IMR-90 (cell line): Measurements from ENCODE around the gene GJB4. TPM values are rescaled to one million over a fixed set of nuclear protein-coding genes. Genes with fewer than 3 reads are reported as not detected.
A peak's percentile ranks its signal among the peaks of the same experiment; 100 is the strongest.

ENCODE experiments used
- ATAC-seq: fragments of 200-7000 bp; cut with Tn5 transposase; 2 replicates; pipeline ENCODE4 v1.9.1; 2020; ENCODE audit warnings: low read depth, mild to moderate bottlenecking, moderate library complexity
- BruUV-seq: library from RNA; stranded (reverse); fragments of 400-500 nt; replicated peaks from 2 replicates; lab custom pipeline; 2021; lab: Mats Ljungman, UMichigan
- CTCF ChIA-PET: fragments of 300-600 bp; formaldehyde crosslinking; extraction: SDS; loops from one replicate; lab custom pipeline; 2021; ENCODE audit warnings: antibody characterized with exemption; lab: Yijun Ruan, JAX
- POLR2A ChIA-PET: fragments of 300-600 bp; sonication (Branson Sonifier 250); formaldehyde crosslinking; loops from one replicate; lab custom pipeline; 2022; ENCODE audit warnings: antibody characterized with exemption; ENCODE audit not compliant: unreplicated experiment; lab: Charles Lee
- DNase-seq: peaks from one replicate; pipeline ENCODE4 v3.0.0; 2013
- H2AFZ ChIP-seq: replicated peaks from 2 replicates; pipeline ENCODE3; 2013; ENCODE audit warnings: low read length, mild to moderate bottlenecking; ENCODE audit not compliant: poor library complexity
- H2AK5ac ChIP-seq: 2 replicates; pipeline ENCODE4 v1.6.1; 2013; ENCODE audit warnings: low read depth, low read length, inconsistent platforms
- H2AK9ac ChIP-seq: replicated peaks from 2 replicates; pipeline ENCODE3; 2013; ENCODE audit warnings: mild to moderate bottlenecking, low read depth, low read length, moderate library complexity; ENCODE audit not compliant: poor library complexity
- H2BK120ac ChIP-seq: 2 replicates; pipeline ENCODE4 v1.6.1; 2013; ENCODE audit warnings: low read depth, low read length, inconsistent platforms
- H2BK15ac ChIP-seq: 3 replicates; pipeline ENCODE4 v1.6.1; 2013; ENCODE audit warnings: low read depth, low read length, inconsistent platforms
- H2BK20ac ChIP-seq: 2 replicates; pipeline ENCODE4 v1.6.1; 2013; ENCODE audit warnings: low read depth, mild to moderate bottlenecking, inconsistent platforms, low read length, moderate library complexity
- H2BK5ac ChIP-seq: 2 replicates; pipeline ENCODE4 v1.6.1; 2013; ENCODE audit warnings: mild to moderate bottlenecking, low read depth, low read length, inconsistent platforms; ENCODE audit not compliant: poor library complexity, severe bottlenecking
- H3K14ac ChIP-seq: replicated peaks from 2 replicates; pipeline ENCODE4 v1.6.1; 2013; ENCODE audit warnings: low read depth, low read length, inconsistent platforms
- H3K18ac ChIP-seq: 2 replicates; pipeline ENCODE4 v1.6.1; 2013; ENCODE audit warnings: low read depth, low read length, control low read depth
- H3K23ac ChIP-seq: 2 replicates; pipeline ENCODE4 v1.6.1; 2013; ENCODE audit warnings: low read depth, low read length, inconsistent platforms
- H3K27ac ChIP-seq: 2 replicates; pipeline ENCODE4 v1.5.1; 2013; ENCODE audit warnings: mild to moderate bottlenecking, control low read depth, low read length; ENCODE audit not compliant: insufficient read depth
- H3K27me3 ChIP-seq: 2 replicates; pipeline ENCODE4 v1.6.1; 2013; ENCODE audit warnings: low read length; ENCODE audit not compliant: control insufficient read depth, insufficient read depth
- H3K36me3 ChIP-seq: 2 replicates; pipeline ENCODE4 v1.6.1; 2013; ENCODE audit warnings: low read length, mixed read lengths; ENCODE audit not compliant: control insufficient read depth, insufficient read depth
- H3K4ac ChIP-seq: 2 replicates; pipeline ENCODE4 v1.6.1; 2013; ENCODE audit warnings: low read depth, low read length, inconsistent platforms
- H3K4me1 ChIP-seq: 2 replicates; pipeline ENCODE4 v1.6.1; 2013; ENCODE audit warnings: low read length, mixed read lengths; ENCODE audit not compliant: control insufficient read depth, insufficient read depth
- H3K4me2 ChIP-seq: 2 replicates; pipeline ENCODE4 v1.6.1; 2013; ENCODE audit warnings: low read depth, mild to moderate bottlenecking, control low read depth, low read length, moderate library complexity
- H3K4me3 ChIP-seq: 2 replicates; pipeline ENCODE4 v1.5.1; 2013; ENCODE audit warnings: low read depth, mild to moderate bottlenecking, control low read depth, low read length, moderate library complexity; ENCODE audit not compliant: insufficient read depth
- H3K56ac ChIP-seq: 2 replicates; pipeline ENCODE4 v1.6.1; 2013; ENCODE audit warnings: low read length, inconsistent platforms; ENCODE audit not compliant: insufficient read depth; ENCODE audit errors: extremely low read depth
- H3K79me1 ChIP-seq, 2 experiments: 2 replicates each; pipeline ENCODE4 v1.6.1; 2013; ENCODE audit warnings: low read length in 2 of 2, inconsistent platforms in 1 of 2, low read depth in 1 of 2
- H3K9ac ChIP-seq: 2 replicates; pipeline ENCODE4 v1.6.1; 2013; ENCODE audit warnings: low read depth, low read length, control low read depth
- H3K9me1 ChIP-seq: 2 replicates; pipeline ENCODE4 v1.6.1; 2013; ENCODE audit warnings: low read length, inconsistent platforms; ENCODE audit not compliant: insufficient read depth
- H3K9me3 ChIP-seq: 2 replicates; pipeline ENCODE4 v1.6.1; 2013; ENCODE audit warnings: low read length; ENCODE audit not compliant: control insufficient read depth, insufficient read depth
- H4K20me1 ChIP-seq: 2 replicates; pipeline ENCODE4 v1.6.1; 2013; ENCODE audit warnings: low read length, inconsistent platforms; ENCODE audit not compliant: insufficient read depth
- H4K5ac ChIP-seq: 2 replicates; pipeline ENCODE4 v1.6.1; 2013; ENCODE audit warnings: mild to moderate bottlenecking, low read depth, low read length, control low read depth
- H4K8ac ChIP-seq, 2 experiments: 2 replicates each; pipeline ENCODE4 v1.6.1; 2013; ENCODE audit warnings: low read depth in 2 of 2, low read length in 2 of 2, control low read depth in 1 of 2, inconsistent platforms in 1 of 2
- H4K91ac ChIP-seq: 2 replicates; pipeline ENCODE4 v1.6.1; 2013; ENCODE audit warnings: low read depth, low read length, inconsistent platforms; ENCODE audit not compliant: insufficient read depth
- BHLHE40 ChIP-seq: fragments of 150-350 bp; IDR thresholded peaks from 2 replicates; pipeline ENCODE4 v1.6.1; 2016; ENCODE audit warnings: mild to moderate bottlenecking, low read depth, low read length
- CEBPB ChIP-seq: IDR thresholded peaks from 2 replicates; pipeline ENCODE4 v1.6.1; 2012; ENCODE audit warnings: low read depth, low read length, improper control_type of control experiment
- CHD1 ChIP-seq: IDR thresholded peaks from 2 replicates; pipeline ENCODE4 v1.6.1; 2012; ENCODE audit warnings: low read depth, low read length, improper control_type of control experiment
- MAZ ChIP-seq: IDR thresholded peaks from 2 replicates; pipeline ENCODE4 v1.6.1; 2012; ENCODE audit warnings: low read depth, mild to moderate bottlenecking, low read length, improper control_type of control experiment, moderate library complexity, borderline replicate concordance
- POLR2A ChIP-seq: IDR thresholded peaks from 2 replicates; pipeline ENCODE4 v1.6.1; 2012; ENCODE audit warnings: mild to moderate bottlenecking, low read depth, low read length
- RAD21 ChIP-seq: IDR thresholded peaks from 2 replicates; pipeline ENCODE4 v1.6.1; 2012; ENCODE audit warnings: low read length, improper control_type of control experiment
- RFX5 ChIP-seq: IDR thresholded peaks from 2 replicates; pipeline ENCODE4 v1.8.0; 2012; ENCODE audit warnings: low read depth, mild to moderate bottlenecking, low read length, moderate library complexity
- WGBS, 2 experiments: methylation state at CpG; one replicate each; pipeline versions ENCODE4 v1.1.5 to v1.1.7; 2013; ENCODE audit warnings: missing lambda C conversion rate in 2 of 2; ENCODE audit not compliant: insufficient read length in 1 of 2; ENCODE audit errors: extremely low coverage in 2 of 2; 5-methylcytosine and 5-hydroxymethylcytosine counted together
- dilution Hi-C: fragments of 300-500 bp; cut with HindIII; formaldehyde crosslinking; loops from one replicate; pipeline ENCODE4 v1.14.3; 2018; ENCODE audit warnings: low sequenced_read_pairs; ENCODE audit not compliant: unreplicated experiment
- in situ Hi-C: fragments of 300-500 bp; cut with MboI; formaldehyde crosslinking; loops from 3 replicates; pipeline ENCODE4 v1.14.3; 2019; ENCODE audit warnings: low sequenced_read_pairs, inconsistent platforms, mixed read lengths
- intact Hi-C: fragments of 100-400 bp; cut with micrococcal nuclease; formaldehyde crosslinking; loops from 2 replicates; pipeline ENCODE4 v1.10.0; 2022
- polyA plus RNA-seq, 3 experiments: library from polyadenylated mRNA; depleted of rRNA; stranded (reverse); fragments of >200 nt; gene quantifications; 2 replicates each; pipeline ENCODE4 v1.2.3, GENCODE V29; 2012; ENCODE audit warnings: low replicate concordance in 1 of 3
- total RNA-seq: library from RNA; depleted of rRNA; stranded (reverse); fragments of >200 nt; gene quantifications from 2 replicates; pipeline ENCODE4 v1.2.3, GENCODE V29; 2012
- TF ChIP-seq, protein P1 (sequence below): conservative IDR thresholded peaks from 2 replicates; pipeline ENCODE4 v1.5.1; 2012; ENCODE audit warnings: mild to moderate bottlenecking, low read depth, low read length, improper control_type of control experiment

Gene GJB4
- total and polyA plus RNA-seq, 2 of the 4 experiments (the other 2 are of a cell fraction) = not detected

DNA sequence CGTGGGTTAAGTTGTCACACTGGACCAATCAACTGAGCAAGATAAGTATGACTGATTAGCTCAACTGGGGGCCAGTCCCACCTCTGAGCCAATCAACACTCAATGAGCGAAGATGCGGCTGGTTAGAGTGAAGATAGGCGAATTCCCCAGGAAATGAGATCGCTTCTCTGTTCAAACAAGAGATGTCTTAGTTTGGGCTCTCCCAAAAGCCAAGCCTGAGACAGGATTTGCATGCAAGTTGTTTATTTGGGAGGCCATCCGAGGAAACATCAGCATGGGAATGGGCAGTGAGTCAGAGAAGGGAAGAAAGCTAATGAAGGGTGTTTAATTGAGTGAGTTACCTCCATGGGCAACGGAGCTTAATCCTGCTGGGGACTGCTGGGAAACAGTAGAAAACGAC lies 9.5 kb upstream of the GJB4 start:
- BruUV-seq = no TSS peak
- no peak overlapping the region for H4K5ac ChIP-seq
- no peak overlapping the region for H2AFZ ChIP-seq
- no peak overlapping the region for H3K4me2 ChIP-seq
- no peak overlapping the region for H2AK5ac ChIP-seq
- no peak overlapping the region for H2BK5ac ChIP-seq
- POLR2A ChIA-PET = no interaction called here
- no peak overlapping the region for H3K18ac ChIP-seq
- no peak overlapping the region for H2BK15ac ChIP-seq
- intact Hi-C loops = no loop called here
- H3K9me1 ChIP-seq = no peaks in the 10 kb centered on the region
- H3K9me3 ChIP-seq = no peaks in the 10 kb centered on the region
- ATAC-seq (peak; percentile 29), DNase-seq (no peak)
- no peak overlapping the region for H2AK9ac ChIP-seq
- no peaks in the 10 kb centered on the region for H3K79me1 ChIP-seq
- CTCF ChIA-PET = no interaction called here
- no peak overlapping the region for H3K56ac ChIP-seq
- no peak overlapping the region for H3K23ac ChIP-seq
- no peaks in the 10 kb centered on the region for H4K20me1 ChIP-seq
- no peak overlapping the region for H3K4ac ChIP-seq
- no peak for TF ChIP-seq RAD21
- no peak for TF ChIP-seq POLR2A
- TF ChIP-seq, protein P1, sequence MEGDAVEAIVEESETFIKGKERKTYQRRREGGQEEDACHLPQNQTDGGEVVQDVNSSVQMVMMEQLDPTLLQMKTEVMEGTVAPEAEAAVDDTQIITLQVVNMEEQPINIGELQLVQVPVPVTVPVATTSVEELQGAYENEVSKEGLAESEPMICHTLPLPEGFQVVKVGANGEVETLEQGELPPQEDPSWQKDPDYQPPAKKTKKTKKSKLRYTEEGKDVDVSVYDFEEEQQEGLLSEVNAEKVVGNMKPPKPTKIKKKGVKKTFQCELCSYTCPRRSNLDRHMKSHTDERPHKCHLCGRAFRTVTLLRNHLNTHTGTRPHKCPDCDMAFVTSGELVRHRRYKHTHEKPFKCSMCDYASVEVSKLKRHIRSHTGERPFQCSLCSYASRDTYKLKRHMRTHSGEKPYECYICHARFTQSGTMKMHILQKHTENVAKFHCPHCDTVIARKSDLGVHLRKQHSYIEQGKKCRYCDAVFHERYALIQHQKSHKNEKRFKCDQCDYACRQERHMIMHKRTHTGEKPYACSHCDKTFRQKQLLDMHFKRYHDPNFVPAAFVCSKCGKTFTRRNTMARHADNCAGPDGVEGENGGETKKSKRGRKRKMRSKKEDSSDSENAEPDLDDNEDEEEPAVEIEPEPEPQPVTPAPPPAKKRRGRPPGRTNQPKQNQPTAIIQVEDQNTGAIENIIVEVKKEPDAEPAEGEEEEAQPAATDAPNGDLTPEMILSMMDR = no peak
- no peak for TF ChIP-seq RFX5
- no peak for TF ChIP-seq MAZ
- TF ChIP-seq BHLHE40 = no peak
- no peak for TF ChIP-seq CHD1
- no peak for TF ChIP-seq CEBPB
- H2BK120ac ChIP-seq = no peak overlapping the region
- in situ Hi-C loops = loop anchor here (10.0 kb wide), 1 partner anchor 1115 kb away; no protein-coding TSS in a partner anchor
- WGBS, 2 experiments = 0% methylated on average over 3 of the region's 8 CpGs; no CpG with 5 or more reads in 1 of the 2 experiments
- no peak overlapping the region for H2BK20ac ChIP-seq
- H3K4me1 ChIP-seq = no peaks in the 10 kb centered on the region
- no peak overlapping the region for H4K8ac ChIP-seq
- H3K27ac ChIP-seq = no peak overlapping the region
- H3K27me3 ChIP-seq = no peaks in the 10 kb centered on the region; the same call in 1 of the 2 replicates
- dilution Hi-C loops = no loop called here
- no peaks in the 10 kb centered on the region for H3K36me3 ChIP-seq
- H3K4me3 ChIP-seq = no peak overlapping the region
- no peak overlapping the region for H3K9ac ChIP-seq
- no peak overlapping the region for H3K14ac ChIP-seq
- H4K91ac ChIP-seq = no peak overlapping the region
